GM12864 (cell line): Measurements from ENCODE around the gene LPIN1.

Experiments
- DNase-seq: peaks from one replicate; pipeline ENCODE4 v3.0.0-alpha.2; 2011; ENCODE audit warnings: low read depth
- H3K4me3 ChIP-seq: 2 replicates; pipeline ENCODE4 v1.5.1; 2011; ENCODE audit warnings: mild to moderate bottlenecking, low read depth, low read length, control low read depth
- TF ChIP-seq, protein P1 (sequence below): IDR thresholded peaks from 2 replicates; pipeline ENCODE4 v1.5.1; 2011; ENCODE audit warnings: low read depth, mild to moderate bottlenecking, moderate library complexity, low read length, control low read depth, inconsistent platforms; ENCODE audit errors: missing control alignments

The LPIN1 gene

DNA sequence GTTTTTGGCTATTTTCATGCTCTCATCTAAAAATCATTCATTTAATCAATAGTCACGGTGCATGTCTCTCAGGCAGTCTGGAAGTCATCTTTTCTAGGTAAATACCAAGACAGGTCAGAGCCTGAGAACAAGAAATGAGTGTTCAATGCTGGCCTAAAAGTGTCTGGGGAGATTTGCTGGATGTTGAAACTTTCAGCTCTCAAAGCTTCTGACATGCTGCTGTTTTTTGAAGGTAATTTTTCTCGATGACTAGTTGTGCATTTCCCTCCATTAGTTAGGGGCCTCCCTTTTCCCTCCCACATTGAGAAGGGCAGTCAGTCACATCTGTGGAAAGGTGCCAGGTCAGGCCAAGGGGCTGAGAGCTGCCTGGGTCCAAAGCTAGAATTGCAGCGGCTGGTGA lies 115.6 kb downstream of the LPIN1 start:
- DNase-seq: no peak
- no peak overlapping the region for H3K4me3 ChIP-seq

DNA sequence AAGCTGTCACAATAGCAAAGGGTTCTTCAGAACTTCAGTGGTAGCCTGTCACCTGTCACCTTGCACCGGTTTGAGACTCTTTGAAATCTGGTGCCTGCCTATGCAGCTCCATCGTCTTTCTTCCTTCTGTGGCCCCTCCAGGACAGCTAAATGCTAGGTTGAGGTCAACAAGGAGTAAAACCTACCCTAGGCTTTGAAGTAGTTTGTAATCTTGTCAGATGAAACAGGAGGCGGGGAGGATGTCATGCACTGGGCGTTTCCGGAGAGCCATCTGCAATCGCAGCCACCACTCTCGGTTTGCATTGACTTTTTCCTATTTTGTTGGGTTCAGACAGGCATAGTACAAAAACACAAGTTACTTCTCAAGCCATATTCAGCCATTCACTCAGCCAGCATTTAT lies 116.7 kb downstream of the LPIN1 start:
- TF ChIP-seq, protein P1, sequence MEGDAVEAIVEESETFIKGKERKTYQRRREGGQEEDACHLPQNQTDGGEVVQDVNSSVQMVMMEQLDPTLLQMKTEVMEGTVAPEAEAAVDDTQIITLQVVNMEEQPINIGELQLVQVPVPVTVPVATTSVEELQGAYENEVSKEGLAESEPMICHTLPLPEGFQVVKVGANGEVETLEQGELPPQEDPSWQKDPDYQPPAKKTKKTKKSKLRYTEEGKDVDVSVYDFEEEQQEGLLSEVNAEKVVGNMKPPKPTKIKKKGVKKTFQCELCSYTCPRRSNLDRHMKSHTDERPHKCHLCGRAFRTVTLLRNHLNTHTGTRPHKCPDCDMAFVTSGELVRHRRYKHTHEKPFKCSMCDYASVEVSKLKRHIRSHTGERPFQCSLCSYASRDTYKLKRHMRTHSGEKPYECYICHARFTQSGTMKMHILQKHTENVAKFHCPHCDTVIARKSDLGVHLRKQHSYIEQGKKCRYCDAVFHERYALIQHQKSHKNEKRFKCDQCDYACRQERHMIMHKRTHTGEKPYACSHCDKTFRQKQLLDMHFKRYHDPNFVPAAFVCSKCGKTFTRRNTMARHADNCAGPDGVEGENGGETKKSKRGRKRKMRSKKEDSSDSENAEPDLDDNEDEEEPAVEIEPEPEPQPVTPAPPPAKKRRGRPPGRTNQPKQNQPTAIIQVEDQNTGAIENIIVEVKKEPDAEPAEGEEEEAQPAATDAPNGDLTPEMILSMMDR: no peak
- no peak for DNase-seq
- no peak overlapping the region; the same call in 1 of the 2 replicates for H3K4me3 ChIP-seq

More for the DNA sequence above, 115.6 kb downstream of the LPIN1 start:
- TF ChIP-seq, protein P1: no peak

DNA sequence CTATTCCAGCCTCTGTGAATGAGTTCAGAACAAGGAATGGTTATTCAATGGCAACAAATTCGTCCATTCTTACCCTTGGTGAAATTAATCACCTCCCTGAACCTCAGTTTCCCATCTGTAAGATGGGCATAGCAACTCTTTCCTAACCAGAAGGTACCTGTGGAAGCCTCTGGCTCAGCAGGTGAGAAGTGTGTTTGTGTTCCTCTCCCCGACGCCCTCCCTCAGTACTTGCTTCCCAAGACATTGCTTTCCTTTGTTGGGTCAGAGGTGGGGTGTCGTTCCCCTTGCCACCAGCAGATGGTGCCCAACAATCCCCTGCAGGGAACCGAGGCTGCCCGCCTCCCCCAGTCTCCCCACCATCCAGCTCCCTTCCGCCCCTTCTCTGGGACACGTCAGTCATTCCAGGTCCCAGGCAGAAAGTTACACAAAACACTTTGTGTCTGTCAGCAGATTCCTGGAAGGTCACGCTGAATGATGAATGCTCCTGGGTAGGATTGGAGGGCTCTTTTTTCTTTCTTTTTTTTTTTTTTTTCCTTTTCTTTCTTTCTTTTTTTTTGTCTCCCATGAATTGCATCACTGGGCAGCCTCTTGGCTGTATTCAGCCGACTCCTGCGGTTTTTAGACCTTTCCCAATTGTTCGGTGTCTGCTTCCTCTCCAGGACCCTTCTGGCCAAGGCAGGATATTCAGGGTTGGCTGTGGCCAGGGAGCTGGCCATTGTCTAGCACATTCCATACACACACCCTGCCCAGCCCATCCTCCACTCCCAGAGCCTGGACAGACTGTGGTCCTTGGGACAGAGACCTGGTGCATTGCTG lies 117.3 kb downstream of the LPIN1 start:
- DNase-seq: no peak
- TF ChIP-seq, protein P1: peak; percentile 96

DNA sequence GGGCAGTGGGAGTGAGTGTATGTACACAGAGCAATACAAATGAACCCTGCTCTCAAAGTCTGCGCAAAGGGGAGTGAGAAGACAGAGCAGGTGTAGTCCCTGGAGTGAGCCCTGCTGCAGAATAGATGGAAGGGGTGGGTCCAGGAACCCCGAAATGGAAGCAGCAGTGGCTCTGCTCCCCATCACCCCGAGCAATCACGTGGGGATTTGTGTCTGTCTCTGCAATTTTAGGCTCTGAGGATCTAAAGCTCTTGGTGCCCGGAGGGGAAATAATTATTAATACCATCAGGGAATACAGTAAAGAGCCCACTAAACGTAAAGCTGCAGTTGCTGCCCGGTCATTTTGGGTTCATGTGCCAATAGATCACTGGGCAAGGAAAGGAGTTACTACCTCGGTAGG lies 118.3 kb downstream of the LPIN1 start:
- no peak for DNase-seq
- TF ChIP-seq, protein P1: no peak

More for the DNA sequence above, 117.3 kb downstream of the LPIN1 start:
- no peak overlapping the region; the same call in 1 of the 2 replicates for H3K4me3 ChIP-seq

DNA sequence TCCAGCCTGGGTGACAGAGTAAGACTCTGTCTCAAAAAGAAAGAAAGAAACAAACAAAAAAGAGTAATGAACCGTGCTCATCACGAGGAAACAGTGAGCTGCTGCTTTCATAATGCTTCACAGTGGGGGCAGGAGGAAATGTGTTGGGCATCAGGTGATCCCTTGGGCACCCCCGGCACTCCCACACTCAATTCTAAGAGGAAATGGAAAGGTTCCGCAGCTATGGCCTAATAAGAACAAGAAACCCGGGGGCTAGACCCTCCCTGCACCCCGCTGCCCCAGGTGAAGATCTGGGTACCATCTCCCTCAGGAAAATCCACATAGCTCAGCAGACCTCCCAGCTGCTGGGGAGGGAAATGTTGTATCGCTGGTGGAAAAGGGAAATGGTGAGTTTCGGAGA lies 118.9 kb downstream of the LPIN1 start:
- TF ChIP-seq, protein P1: no peak
- no peak for DNase-seq
- H3K4me3 ChIP-seq: no peak overlapping the region

More for the DNA sequence above, 118.3 kb downstream of the LPIN1 start:
- no peak overlapping the region for H3K4me3 ChIP-seq

DNA sequence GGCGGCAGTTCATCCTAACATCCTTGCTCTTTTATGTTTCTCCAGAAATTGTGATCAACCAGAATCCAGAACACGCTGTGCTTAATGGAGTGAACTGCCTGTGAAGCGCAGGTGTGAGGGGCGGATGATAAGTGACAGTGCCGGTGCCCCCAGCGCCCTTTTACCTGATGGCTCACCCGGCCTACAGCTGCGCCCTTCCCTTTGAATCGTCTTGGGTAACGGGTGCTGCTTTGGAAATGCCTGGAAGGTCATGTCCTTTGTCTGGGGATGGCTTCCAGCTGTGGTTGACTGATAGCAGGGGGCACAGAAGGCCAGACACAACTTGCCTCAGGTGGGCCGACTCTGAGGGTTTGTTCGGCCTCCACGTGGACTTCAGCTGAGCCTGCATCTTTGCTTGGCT lies 119.4 kb downstream of the LPIN1 start:
- H3K4me3 ChIP-seq: no peak overlapping the region
- no peak for DNase-seq
- TF ChIP-seq, protein P1: no peak
